H4 (cell line): Measurements from ENCODE around the gene CTDSP1. TPM values are rescaled to one million over a fixed set of nuclear protein-coding genes. Genes with fewer than 3 reads are reported as not detected.

ENCODE experiments used
- DNase-seq: peaks from one replicate; pipeline ENCODE4 v3.0.0-alpha.2; 2015; ENCODE audit warnings: low spot score
- total RNA-seq: library from RNA; depleted of rRNA; stranded (reverse); fragments of >200 nt; shearing (Covaris generic); gene quantifications from 2 replicates; pipeline ENCODE4 v1.2.3, GENCODE V29; 2014

The CTDSP1 gene
- total RNA-seq, 1 experiment from 2014 or later: 34.1 TPM

- DNase-seq: no peak
Measured at GRCh38 chr2:218398437-218399390, 954 bp upstream of the CTDSP1 start.

GRCh38 chr2:218400167-218400929 lies 680 bp downstream of the CTDSP1 start:
- peak; percentile 3 for DNase-seq

GRCh38 chr2:218400930-218401881 lies 1.5 kb downstream of the CTDSP1 start:
- DNase-seq: peak; percentile 14

GRCh38 chr2:218401890-218402289 lies 2.2 kb downstream of the CTDSP1 start:
- no peak for DNase-seq

- DNase-seq: no peak
Measured at GRCh38 chr2:218402491-218402901, 2.8 kb downstream of the CTDSP1 start.

GRCh38 chr2:218402911-218403411 lies 3.3 kb downstream of the CTDSP1 start:
- no peak for DNase-seq

GRCh38 chr2:218403810-218404209 lies 4.1 kb downstream of the CTDSP1 start:
- DNase-seq: no peak

GRCh38 chr2:218404351-218405085 lies 4.8 kb downstream of the CTDSP1 start:
- DNase-seq: peak; percentile 3

GRCh38 chr2:218405086-218405745 lies 5.5 kb downstream of the CTDSP1 start:
- DNase-seq: no peak

GRCh38 chr2:218405746-218406208 lies 6.1 kb downstream of the CTDSP1 start:
- no peak for DNase-seq

GRCh38 chr2:218406209-218406948 lies 6.7 kb downstream of the CTDSP1 start:
- peak; percentile 89 for DNase-seq

GRCh38 chr2:218406949-218407618 lies 7.4 kb downstream of the CTDSP1 start:
- peak; percentile 41 for DNase-seq

- DNase-seq: peak; percentile 3
Measured at GRCh38 chr2:218407717-218408116, 8.0 kb downstream of the CTDSP1 start.

- no peak for DNase-seq
Measured at GRCh38 chr2:218418321-218418716, 18.7 kb downstream of the CTDSP1 start.

- no peak for DNase-seq
Measured at GRCh38 chr2:218418717-218419458, 19.2 kb downstream of the CTDSP1 start, which contains the start of gene VIL1. Gene VIL1 (plus strand): TSS chr2:218419123. CDS start chr2:218423779, 4,656 bp downstream.

- no peak for DNase-seq
Measured at GRCh38 chr2:218419630-218420216, 20.1 kb downstream of the CTDSP1 start.

GRCh38 chr2:218421027-218421426 lies 21.4 kb downstream of the CTDSP1 start:
- no peak for DNase-seq
